Smooth muscle cell (in vitro differentiated cells): ENCODE results near the gene EEA1. TPM values are rescaled to one million over a fixed set of nuclear protein-coding genes. Genes with fewer than 3 reads are reported as not detected.

Experiments
- DNase-seq: peaks from one replicate; lab custom pipeline; 2025; ENCODE audit not compliant: unreplicated experiment; lab: John Stamatoyannopoulos, UW
- H2AFZ ChIP-seq: fragments of 200-600 bp; sonication (generic); 2 replicates; pipeline ENCODE4 v1.6.0; 2016; ENCODE audit warnings: antibody characterized with exemption, low read depth, mild to moderate bottlenecking
- H3F3A ChIP-seq: fragments of 200-600 bp; sonication (generic); 2 replicates; pipeline ENCODE4 v1.6.0; 2017; ENCODE audit warnings: antibody characterized with exemption, low read depth
- H3K27ac ChIP-seq: fragments of 200-600 bp; sonication (generic); 2 replicates; pipeline ENCODE4 v1.5.1; 2016; ENCODE audit warnings: low read depth, mild to moderate bottlenecking
- H3K27me3 ChIP-seq: fragments of 200-600 bp; sonication (generic); 2 replicates; pipeline ENCODE4 v1.6.1; 2016; ENCODE audit warnings: low read depth, mild to moderate bottlenecking
- H3K36me3 ChIP-seq: fragments of 200-600 bp; sonication (generic); 2 replicates; pipeline ENCODE4 v1.5.1; 2016; ENCODE audit warnings: low read depth
- H3K4me1 ChIP-seq: fragments of 200-600 bp; sonication (generic); 2 replicates; pipeline ENCODE4 v1.5.1; 2016; ENCODE audit warnings: low read depth
- H3K4me2 ChIP-seq: fragments of 200-600 bp; sonication (generic); 2 replicates; pipeline ENCODE4 v1.6.0; 2016; ENCODE audit warnings: mild to moderate bottlenecking
- H3K4me3 ChIP-seq: fragments of 200-600 bp; sonication (generic); 2 replicates; pipeline ENCODE4 v1.5.1; 2016; ENCODE audit warnings: mild to moderate bottlenecking
- H3K79me2 ChIP-seq: fragments of 200-600 bp; sonication (generic); 2 replicates; pipeline ENCODE4 v1.6.0; 2016; ENCODE audit warnings: low read depth, mild to moderate bottlenecking
- H3K9ac ChIP-seq: fragments of 200-600 bp; sonication (generic); 2 replicates; pipeline ENCODE4 v1.6.0; 2016; ENCODE audit warnings: low read depth
- H3K9me3 ChIP-seq: fragments of 200-600 bp; sonication (generic); replicated peaks from 2 replicates; pipeline ENCODE4 v1.5.1; 2016; ENCODE audit warnings: low read depth
- H4K20me1 ChIP-seq: fragments of 200-600 bp; sonication (generic); 2 replicates; pipeline ENCODE4 v1.6.0; 2016; ENCODE audit warnings: low read depth
- WGBS: methylation state at CpG from one replicate; pipeline ENCODE4 v1.1.7; 2016; ENCODE audit warnings: low lambda C conversion rate; 5-methylcytosine and 5-hydroxymethylcytosine counted together
- polyA plus RNA-seq: library from polyadenylated mRNA; unstranded; fragments of >200 nt; fragmentation: Nextera tagmentation; extraction: Ambion mirVana; gene quantifications from 2 replicates; pipeline ENCODE4 v1.2.1, GENCODE V29; 2016
- total RNA-seq: library from RNA; depleted of rRNA; stranded (reverse); fragments of >200 nt; gene quantifications from 2 replicates; pipeline ENCODE4 v1.2.3, GENCODE V29; 2014
- TF ChIP-seq, protein P1 (sequence below): fragments of 200-600 bp; sonication (generic); IDR thresholded peaks from 2 replicates; pipeline ENCODE4 v1.5.1; 2017; ENCODE audit warnings: borderline replicate concordance, mild to moderate bottlenecking, antibody characterized with exemption; ENCODE audit not compliant: insufficient read depth, poor library complexity, severe bottlenecking

The EEA1 gene
- total and polyA plus RNA-seq, 2 experiments from 2014 or later: 25.1 to 29.0 TPM

DNA sequence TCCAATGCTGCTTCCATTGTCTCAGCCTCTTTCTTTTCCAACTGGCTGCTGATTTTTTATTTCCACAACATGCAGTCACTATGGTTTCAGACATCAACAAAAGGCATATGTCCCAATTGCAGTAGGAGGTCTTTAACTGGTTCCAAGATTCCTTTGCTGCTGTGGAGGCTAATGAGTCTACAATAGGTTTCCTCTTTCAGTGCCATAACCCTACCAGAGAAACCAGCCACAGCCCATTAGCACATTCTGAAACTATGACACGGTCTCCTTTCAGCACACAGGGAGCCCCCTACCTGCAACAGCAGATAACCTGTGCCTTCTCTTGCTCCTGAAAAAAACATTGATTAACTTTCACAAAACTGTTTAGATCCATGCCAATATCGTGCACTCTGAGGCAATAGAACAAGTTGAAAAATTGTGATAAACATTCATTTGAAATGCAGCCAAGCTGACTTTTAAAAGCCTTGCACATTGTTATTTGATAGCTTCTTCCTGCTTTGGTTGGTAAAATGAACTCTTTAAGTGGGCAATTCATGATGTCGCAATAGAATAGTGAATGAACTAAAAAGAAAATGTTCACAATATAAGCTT lies 193.9 kb downstream of the EEA1 start:
- Histone ChIP-seq H4K20me1 (no peaks in the 10 kb centered on the region), H3K4me1 (no peaks in the 10 kb centered on the region), H3K27me3 (no peaks in the 10 kb centered on the region), H3K27ac (no peak overlapping the region), H3F3A (no peaks in the 10 kb centered on the region), H3K4me2 (no peak overlapping the region), H2AFZ (no peak overlapping the region), H3K36me3 (no peaks in the 10 kb centered on the region), H3K9ac (no peak overlapping the region), H3K9me3 (no peaks in the 10 kb centered on the region), H3K79me2 (no peaks in the 10 kb centered on the region), H3K4me3 (no peak overlapping the region)
- WGBS: 86% methylated on average over 3 of the region's 3 CpGs
- TF ChIP-seq, protein P1, sequence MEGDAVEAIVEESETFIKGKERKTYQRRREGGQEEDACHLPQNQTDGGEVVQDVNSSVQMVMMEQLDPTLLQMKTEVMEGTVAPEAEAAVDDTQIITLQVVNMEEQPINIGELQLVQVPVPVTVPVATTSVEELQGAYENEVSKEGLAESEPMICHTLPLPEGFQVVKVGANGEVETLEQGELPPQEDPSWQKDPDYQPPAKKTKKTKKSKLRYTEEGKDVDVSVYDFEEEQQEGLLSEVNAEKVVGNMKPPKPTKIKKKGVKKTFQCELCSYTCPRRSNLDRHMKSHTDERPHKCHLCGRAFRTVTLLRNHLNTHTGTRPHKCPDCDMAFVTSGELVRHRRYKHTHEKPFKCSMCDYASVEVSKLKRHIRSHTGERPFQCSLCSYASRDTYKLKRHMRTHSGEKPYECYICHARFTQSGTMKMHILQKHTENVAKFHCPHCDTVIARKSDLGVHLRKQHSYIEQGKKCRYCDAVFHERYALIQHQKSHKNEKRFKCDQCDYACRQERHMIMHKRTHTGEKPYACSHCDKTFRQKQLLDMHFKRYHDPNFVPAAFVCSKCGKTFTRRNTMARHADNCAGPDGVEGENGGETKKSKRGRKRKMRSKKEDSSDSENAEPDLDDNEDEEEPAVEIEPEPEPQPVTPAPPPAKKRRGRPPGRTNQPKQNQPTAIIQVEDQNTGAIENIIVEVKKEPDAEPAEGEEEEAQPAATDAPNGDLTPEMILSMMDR: no peak
- no peak for DNase-seq

DNA sequence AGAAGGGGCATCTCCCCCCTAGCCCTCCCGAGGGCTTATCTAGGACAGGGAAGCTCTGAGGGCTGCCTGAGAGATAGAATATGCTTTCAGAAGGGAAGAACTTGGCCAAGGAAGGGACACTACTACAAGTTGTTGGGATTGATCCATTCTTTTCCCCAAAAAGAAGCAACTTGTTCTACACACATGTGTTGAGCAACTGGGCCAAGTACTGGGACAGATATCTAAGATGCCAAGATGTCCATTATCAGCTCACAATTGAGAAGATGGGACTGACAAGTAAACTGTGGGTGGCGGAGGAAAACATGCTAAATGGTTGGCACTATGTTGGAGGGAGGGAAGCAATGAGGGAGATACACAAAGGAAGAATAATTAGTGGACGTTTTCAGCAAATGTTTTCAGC lies 195.4 kb downstream of the EEA1 start:
- no peaks in the 10 kb centered on the region for H3K79me2 ChIP-seq
- H3K4me1 ChIP-seq: no peaks in the 10 kb centered on the region
- no peak for DNase-seq
- H3K4me2 ChIP-seq: no peak overlapping the region
- 87% methylated on average over 3 of the region's 3 CpGs for WGBS
- H4K20me1 ChIP-seq: no peaks in the 10 kb centered on the region
- H3K9ac ChIP-seq: no peak overlapping the region
- no peak overlapping the region for H3K4me3 ChIP-seq
- H3F3A ChIP-seq: no peaks in the 10 kb centered on the region
- no peak overlapping the region for H2AFZ ChIP-seq
- H3K27ac ChIP-seq: no peak overlapping the region
- no peaks in the 10 kb centered on the region for H3K9me3 ChIP-seq
- TF ChIP-seq, protein P1: no peak
- no peaks in the 10 kb centered on the region for H3K27me3 ChIP-seq
- H3K36me3 ChIP-seq: no peaks in the 10 kb centered on the region

DNA sequence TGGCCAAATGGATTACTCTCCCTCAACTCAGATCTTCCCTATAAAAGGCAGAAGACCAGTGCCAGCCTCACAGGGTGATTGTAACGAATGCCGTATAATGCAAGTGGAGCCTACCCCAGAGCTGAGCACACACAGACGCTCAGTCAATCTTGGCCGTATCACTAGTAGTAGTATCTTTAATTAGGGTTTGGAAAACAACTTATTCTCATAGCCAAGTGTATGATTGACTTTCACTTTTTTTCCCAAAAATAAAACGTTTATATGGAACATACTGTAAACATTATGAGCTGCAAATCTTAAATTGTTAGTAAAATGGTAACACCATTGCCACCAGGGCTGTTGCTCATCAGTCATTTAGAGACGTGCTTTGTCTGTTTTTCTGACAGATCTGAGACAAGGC lies 195.9 kb downstream of the EEA1 start:
- 83% methylated on average over 6 of the region's 6 CpGs for WGBS
- no peak overlapping the region for H3K4me3 ChIP-seq
- DNase-seq: no peak
- H3K27me3 ChIP-seq: no peaks in the 10 kb centered on the region
- H3F3A ChIP-seq: no peaks in the 10 kb centered on the region
- H3K79me2 ChIP-seq: no peaks in the 10 kb centered on the region
- H3K36me3 ChIP-seq: no peaks in the 10 kb centered on the region
- no peak overlapping the region for H3K4me2 ChIP-seq
- TF ChIP-seq, protein P1: no peak
- H4K20me1 ChIP-seq: no peaks in the 10 kb centered on the region
- no peak overlapping the region for H3K9ac ChIP-seq
- H2AFZ ChIP-seq: no peak overlapping the region
- no peak overlapping the region for H3K27ac ChIP-seq
- no peaks in the 10 kb centered on the region for H3K4me1 ChIP-seq
- H3K9me3 ChIP-seq: no peaks in the 10 kb centered on the region

DNA sequence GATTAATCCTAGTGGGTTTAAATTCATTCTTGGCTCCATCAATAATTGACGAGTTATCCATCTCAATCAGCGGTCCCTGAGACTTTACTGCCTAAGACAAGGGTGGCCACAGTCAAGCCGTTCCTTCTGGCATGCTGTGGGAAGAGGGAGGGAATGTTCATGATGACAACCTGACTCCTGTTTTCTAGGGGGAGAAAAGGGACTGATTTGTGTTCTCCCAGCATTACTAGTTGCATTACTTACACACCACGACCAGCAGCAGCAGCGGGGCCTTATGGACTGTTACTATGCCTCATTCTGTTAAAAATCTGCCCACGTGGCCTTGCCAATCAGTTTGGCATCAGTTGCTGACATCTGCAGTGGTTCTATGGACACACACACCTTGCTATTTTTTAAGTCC lies 196.4 kb downstream of the EEA1 start:
- 91% methylated on average over 6 of the region's 6 CpGs for whole genome bisulfite sequencing
- Histone ChIP-seq H3K9ac (no peak overlapping the region), H3K27ac (no peak overlapping the region), H3K9me3 (no peaks in the 10 kb centered on the region), H2AFZ (no peak overlapping the region), H3F3A (no peaks in the 10 kb centered on the region), H4K20me1 (no peaks in the 10 kb centered on the region), H3K79me2 (no peaks in the 10 kb centered on the region), H3K36me3 (no peaks in the 10 kb centered on the region), H3K4me2 (no peak overlapping the region), H3K4me1 (no peaks in the 10 kb centered on the region), H3K27me3 (no peaks in the 10 kb centered on the region), H3K4me3 (no peak overlapping the region)
- TF ChIP-seq, protein P1: no peak
- no peak for DNase-seq
